HG03469 (cell line): ENCODE data around the gene PLAC9.

Experiments
- ATAC-seq: cut with Tn5 transposase; IDR thresholded peaks from one replicate; pipeline ENCODE4 v1.9.1; 2021; ENCODE audit warnings: mild to moderate bottlenecking, moderate library complexity, moderate number of reproducible peaks; ENCODE audit not compliant: unreplicated experiment

Gene PLAC9

DNA sequence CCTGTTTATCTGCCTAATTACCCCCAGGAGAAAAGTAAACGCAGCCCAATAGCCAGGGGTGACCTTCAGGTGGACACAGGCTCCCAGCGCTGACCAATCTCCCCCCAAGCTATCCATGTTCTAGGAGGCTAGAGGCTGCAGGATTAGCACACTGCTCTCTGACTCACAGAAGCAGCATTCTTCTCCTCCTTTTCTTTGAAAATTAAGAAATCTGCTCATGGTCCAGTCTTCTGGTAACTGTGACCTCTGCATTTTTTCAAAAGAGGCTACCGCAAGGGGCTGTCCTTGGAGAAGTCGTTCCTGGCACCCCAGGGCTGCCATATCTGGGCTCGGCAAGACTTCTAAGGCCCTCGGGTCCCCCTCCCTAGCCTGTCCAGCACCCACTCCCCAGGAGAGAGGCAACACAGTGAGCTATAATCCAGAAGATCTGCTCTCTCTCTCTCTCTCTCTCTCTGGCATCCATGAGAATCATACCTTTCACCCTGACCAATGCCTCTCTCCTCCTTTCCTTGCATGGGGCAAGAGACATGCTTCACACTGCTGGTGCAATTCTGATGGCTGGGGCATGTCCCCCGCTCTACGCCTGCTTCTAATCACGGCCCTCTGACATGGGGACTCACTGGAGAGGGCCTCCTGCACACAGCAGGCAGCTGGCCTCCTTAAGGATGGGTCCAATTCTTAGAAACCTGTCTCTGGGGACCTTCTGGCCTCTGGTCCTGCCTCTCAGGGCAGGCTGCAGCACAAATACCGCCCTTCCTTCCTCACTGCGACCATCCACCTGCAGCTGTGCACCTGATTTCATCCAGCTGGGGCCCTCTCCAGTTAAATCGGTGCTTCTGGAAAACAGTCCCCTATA lies 45.5 kb downstream of the PLAC9 start:
- no peak for ATAC-seq

DNA sequence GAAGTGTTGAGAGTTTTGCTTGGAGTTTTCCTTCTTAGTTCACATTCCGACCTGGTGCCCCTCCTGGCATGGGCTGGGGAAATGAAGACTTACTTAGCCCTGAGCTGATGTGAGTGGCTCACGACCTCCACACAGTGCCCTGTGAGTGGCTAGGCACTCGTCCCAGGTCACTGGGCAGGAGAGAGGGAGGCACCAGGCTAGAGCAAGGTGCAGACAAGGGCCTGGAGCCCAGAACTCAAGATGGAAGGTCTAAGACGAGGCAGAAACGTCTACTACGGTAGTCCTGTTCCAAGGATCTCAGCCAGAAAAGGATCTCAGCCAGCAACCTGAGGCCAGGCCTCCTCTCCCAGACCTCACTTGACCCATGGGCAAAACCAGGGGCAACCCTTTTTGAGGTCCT lies 50.5 kb downstream of the PLAC9 start:
- no peak for ATAC-seq

- no peak for ATAC-seq
These were observed 50.9 kb downstream of the PLAC9 start for GRCh38 chr10:80183436-80183835.

DNA sequence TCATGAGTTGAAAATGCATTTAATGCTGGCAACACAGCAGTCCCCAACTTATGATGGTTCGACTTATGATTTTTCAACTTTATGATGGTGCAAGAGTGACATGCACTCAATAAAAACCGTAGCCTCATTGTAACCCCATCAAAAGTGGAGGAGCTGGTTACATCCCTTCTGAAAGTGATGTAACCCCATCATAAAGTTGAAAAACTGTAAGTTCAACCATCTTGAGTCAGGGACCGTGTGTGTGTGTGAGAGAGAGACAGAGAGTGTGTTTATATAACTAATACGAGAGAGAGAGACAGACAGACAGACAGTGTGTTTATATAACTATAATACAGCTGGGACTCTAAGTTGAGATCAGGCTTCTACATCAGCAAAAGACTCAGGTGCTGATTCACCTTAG lies 51.8 kb downstream of the PLAC9 start:
- ATAC-seq: no peak

- no peak for ATAC-seq
These were observed 53.2 kb downstream of the PLAC9 start for GRCh38 chr10:80185578-80186299.

DNA sequence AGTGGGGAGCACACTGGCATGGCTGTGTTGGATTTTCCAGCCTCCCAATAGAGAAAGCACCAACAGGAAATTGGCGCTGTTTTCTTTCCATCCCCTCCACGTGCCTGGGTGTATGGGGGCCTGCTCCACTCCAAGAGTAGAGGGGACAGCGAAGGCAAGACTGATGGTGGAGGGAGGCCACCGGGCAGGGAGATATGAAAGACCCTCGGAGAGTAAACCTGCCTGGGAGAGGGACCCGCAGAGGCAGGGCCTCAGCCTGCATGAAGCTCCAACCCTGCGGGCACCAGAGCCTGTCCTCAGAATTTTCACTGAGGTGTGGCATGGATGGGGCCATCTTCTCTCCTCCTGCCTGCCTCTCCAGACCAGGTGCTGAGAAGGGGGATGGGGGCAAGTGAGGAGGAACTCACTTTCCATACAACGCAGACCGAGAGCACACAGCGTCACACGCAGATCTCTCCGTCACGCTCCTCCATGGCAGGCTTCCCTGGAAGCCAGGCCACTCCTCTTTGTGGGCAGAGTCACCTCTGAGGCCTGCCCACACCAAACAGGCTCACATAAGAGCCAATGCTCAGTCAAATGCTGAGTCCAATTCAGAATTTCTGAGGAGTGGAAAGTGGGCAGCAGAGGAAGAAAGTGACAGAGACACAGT lies 54.0 kb downstream of the PLAC9 start:
- ATAC-seq: no peak

- ATAC-seq: no peak
These were observed 54.5 kb downstream of the PLAC9 start for GRCh38 chr10:80187060-80187459.

DNA sequence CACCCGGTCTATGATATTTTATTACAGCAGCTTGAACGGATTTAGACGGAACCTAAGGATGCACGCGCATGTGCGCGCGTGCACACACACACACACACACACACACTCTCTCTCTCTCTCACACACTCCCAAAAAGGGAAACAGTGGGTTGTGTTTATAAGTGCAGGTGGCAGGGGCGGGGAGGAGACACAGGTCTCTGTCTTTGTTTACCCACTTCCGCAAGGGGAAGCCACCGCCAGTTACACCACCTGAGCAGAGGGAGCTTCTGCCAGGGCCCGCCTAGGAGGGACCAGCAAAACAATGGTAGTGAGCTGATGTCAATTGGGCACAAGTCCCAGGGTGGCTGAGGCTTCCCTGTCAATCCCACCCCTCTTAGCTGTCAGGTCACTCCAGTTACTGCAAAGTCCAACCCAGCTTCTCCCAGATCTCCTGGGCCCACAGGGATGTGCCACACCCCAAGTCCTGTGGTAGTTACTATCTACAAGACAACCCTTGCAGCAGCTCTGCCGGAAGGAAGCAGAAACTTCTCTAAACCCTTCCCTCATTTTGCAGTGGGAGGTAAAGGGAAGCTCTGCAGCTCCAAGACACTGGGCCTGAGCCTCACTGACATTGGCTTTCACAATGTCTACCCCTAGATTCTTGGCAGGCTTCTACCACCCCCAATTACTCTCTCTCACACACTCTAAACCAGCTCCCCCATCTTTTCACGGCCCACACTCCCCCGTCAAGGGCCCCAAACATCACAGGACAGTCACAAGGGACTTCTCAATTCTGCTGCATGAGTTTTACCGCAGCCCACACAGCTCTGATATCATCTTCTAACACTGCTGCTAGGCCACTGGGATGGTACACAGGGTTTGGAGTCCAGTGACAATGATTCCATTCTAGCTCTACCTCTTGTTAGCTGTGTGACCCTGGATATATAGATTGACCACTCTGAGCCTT lies 55.2 kb downstream of the PLAC9 start:
- peak; percentile 75 for ATAC-seq

- ATAC-seq: no peak
These were observed 56.2 kb downstream of the PLAC9 start for GRCh38 chr10:80188713-80189112.

- ATAC-seq: no peak
These were observed 59.2 kb downstream of the PLAC9 start for GRCh38 chr10:80191589-80192270.

GRCh38 chr10:80192553-80192952 lies 60.0 kb downstream of the PLAC9 start:
- ATAC-seq: no peak

- no peak for ATAC-seq
These were observed 62.0 kb downstream of the PLAC9 start for GRCh38 chr10:80194373-80195045.
